HUES6 (cell line): ENCODE results near the gene GALNT7.

Experiments
- H3K27ac ChIP-seq: 2 replicates; pipeline ENCODE4 v1.7.0; 2013; ENCODE audit warnings: low read depth, mild to moderate bottlenecking, low read length, inconsistent platforms
- H3K27me3 ChIP-seq: 2 replicates; pipeline ENCODE4 v1.6.1; 2013; ENCODE audit warnings: low read length; ENCODE audit not compliant: control insufficient read depth, insufficient read depth
- H3K36me3 ChIP-seq: 2 replicates; pipeline ENCODE4 v1.6.1; 2013; ENCODE audit warnings: low read length; ENCODE audit not compliant: control insufficient read depth, insufficient read depth
- H3K4me1 ChIP-seq: 2 replicates; pipeline ENCODE4 v1.6.1; 2013; ENCODE audit warnings: low read length; ENCODE audit not compliant: control insufficient read depth, insufficient read depth
- H3K4me3 ChIP-seq: 2 replicates; pipeline ENCODE4 v1.5.1; 2013; ENCODE audit warnings: low read depth, low read length
- H3K9ac ChIP-seq: one replicate; pipeline ENCODE4 v1.6.1; 2013; ENCODE audit warnings: mild to moderate bottlenecking, low read length
- H3K9me3 ChIP-seq: 2 replicates; pipeline ENCODE4 v1.6.1; 2013; ENCODE audit warnings: low read depth, low read length; ENCODE audit not compliant: control insufficient read depth, insufficient read depth

GALNT7 gene

GRCh38 chr4:173261052-173261451 is 92.4 kb downstream of the GALNT7 start:
- Histone ChIP-seq H3K27ac (no peak overlapping the region), H3K36me3 (no peaks in the 10 kb centered on the region), H3K9me3 (no peaks in the 10 kb centered on the region), H3K27me3 (no peaks in the 10 kb centered on the region), H3K9ac (no peak overlapping the region), H3K4me3 (no peak overlapping the region), H3K4me1 (peaks cover 12% of the 10 kb centered on the region; the same call in 1 of the 2 replicates)

DNA sequence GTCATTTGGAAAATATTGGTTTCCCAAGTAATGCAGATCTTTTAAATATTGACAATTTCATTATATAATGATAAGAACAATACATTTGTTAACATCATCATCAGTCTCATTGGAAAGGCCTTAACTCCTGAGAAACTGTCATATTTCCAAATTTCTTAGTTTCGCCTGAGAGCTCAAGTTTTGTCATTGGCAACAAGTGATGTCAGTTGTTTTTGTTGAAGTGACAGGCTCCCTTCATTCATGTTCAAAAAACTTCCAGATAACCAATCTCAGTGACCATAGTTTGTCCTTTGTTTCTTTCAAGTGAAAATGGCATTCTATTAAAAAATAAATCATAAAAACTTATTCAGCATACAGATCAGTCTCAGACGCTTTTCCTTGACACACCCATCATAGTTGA is 93.8 kb downstream of the GALNT7 start:
- H3K4me1 ChIP-seq: 0 out of 2 replicates have a peak, but pooled peaks cover 5% of the 10 kb centered on the region
- no peak overlapping the region for H3K9ac ChIP-seq
- H3K27me3 ChIP-seq: no peaks in the 10 kb centered on the region
- H3K27ac ChIP-seq: no peak overlapping the region
- H3K9me3 ChIP-seq: no peaks in the 10 kb centered on the region
- H3K4me3 ChIP-seq: no peak overlapping the region
- H3K36me3 ChIP-seq: no peaks in the 10 kb centered on the region

DNA sequence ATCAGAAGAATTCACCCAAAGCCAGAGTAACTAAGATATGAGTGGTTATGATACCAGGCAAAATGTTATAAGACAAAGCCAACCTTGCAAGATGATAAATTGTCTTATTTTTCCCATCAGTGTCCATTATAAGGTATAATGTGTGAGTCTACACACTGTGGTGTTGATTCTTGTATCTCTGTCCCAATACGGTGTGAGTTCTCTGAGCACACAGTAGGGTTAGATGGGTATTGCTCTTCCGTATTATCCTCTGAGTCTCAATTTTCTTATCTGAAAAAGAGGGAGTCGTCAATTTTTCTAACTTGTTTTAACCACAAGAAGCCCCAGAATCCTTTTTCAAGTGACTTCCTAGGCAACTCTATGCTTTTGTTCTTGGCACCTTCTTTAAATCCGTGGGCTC is 95.6 kb downstream of the GALNT7 start:
- Histone ChIP-seq H3K36me3 (no peaks in the 10 kb centered on the region), H3K27ac (no peak overlapping the region), H3K9ac (no peak overlapping the region), H3K27me3 (no peaks in the 10 kb centered on the region), H3K4me1 (0 out of 2 replicates have a peak, but pooled peaks cover 5% of the 10 kb centered on the region), H3K4me3 (no peak overlapping the region), H3K9me3 (0 out of 2 replicates have a peak, but pooled peaks cover 2% of the 10 kb centered on the region)

DNA sequence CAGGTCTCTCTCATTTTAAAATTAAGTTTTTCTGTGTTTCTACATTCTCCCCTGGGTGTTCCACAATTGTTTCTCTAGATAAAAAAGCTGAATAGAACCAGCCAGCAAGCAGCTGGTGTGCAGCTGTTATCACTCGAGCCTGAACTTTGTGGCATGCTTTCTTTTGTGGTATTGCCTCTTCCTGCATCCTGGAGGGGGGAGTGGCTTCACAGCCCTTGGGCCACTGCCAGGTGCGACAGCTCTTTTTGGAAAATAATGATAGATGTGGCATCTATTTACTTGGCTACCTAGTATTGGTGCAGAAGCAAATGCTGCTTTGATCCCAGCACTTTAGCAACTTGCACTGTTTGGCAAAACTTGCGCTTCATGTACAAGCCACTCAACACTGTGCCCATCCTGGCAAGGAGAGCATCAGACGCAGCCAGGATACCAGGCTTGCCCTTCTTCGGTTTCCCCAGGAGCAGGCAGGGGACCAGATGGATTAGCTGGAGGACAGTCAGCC is 96.1 kb downstream of the GALNT7 start:
- Histone ChIP-seq H3K9me3 (0 out of 2 replicates have a peak, but pooled peaks cover 2% of the 10 kb centered on the region), H3K4me3 (no peak overlapping the region), H3K9ac (no peak overlapping the region), H3K4me1 (peaks cover 5% of the 10 kb centered on the region; the same call in 1 of the 2 replicates), H3K27me3 (no peaks in the 10 kb centered on the region), H3K27ac (no peak overlapping the region), H3K36me3 (no peaks in the 10 kb centered on the region)

GRCh38 chr4:173265751-173266150 is 97.1 kb downstream of the GALNT7 start:
- H3K36me3 ChIP-seq: no peaks in the 10 kb centered on the region
- no peak overlapping the region for H3K27ac ChIP-seq
- H3K9ac ChIP-seq: no peak overlapping the region
- H3K9me3 ChIP-seq: 0 out of 2 replicates have a peak, but pooled peaks cover 2% of the 10 kb centered on the region
- no peaks in the 10 kb centered on the region for H3K27me3 ChIP-seq
- H3K4me1 ChIP-seq: peaks cover 15% of the 10 kb centered on the region; the same call in 1 of the 2 replicates
- H3K4me3 ChIP-seq: no peak overlapping the region

DNA sequence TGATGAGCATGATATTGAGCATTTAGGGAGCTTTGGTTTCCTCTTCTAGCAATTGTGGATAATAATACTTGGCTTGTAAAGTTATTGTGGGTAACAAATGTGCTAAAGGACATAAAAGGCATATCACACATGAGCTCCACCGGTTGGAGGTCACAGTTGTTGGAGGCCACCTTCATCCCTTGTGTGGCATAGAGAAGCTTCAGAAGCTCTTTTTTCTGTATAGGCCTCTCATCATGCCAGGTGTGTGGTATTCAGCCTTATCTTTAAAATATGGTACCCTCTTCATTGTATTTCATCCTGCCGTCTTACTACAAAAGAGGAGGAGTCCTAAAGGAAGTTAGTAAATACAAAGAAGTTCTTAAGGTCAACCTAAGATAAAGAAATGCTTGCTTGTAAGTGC is 99.1 kb downstream of the GALNT7 start:
- Histone ChIP-seq H3K4me1 (peaks cover 15% of the 10 kb centered on the region; the same call in 1 of the 2 replicates), H3K36me3 (no peaks in the 10 kb centered on the region), H3K9me3 (0 out of 2 replicates have a peak, but pooled peaks cover 2% of the 10 kb centered on the region), H3K4me3 (no peak overlapping the region), H3K27ac (no peak overlapping the region), H3K9ac (no peak overlapping the region), H3K27me3 (no peaks in the 10 kb centered on the region)

GRCh38 chr4:173269280-173269679 is 100.7 kb downstream of the GALNT7 start:
- H3K27ac ChIP-seq: no peak overlapping the region
- H3K9ac ChIP-seq: no peak overlapping the region
- H3K4me1 ChIP-seq: peaks cover 15% of the 10 kb centered on the region; the same call in 1 of the 2 replicates
- no peaks in the 10 kb centered on the region for H3K27me3 ChIP-seq
- no peaks in the 10 kb centered on the region; the same call in 1 of the 2 replicates for H3K36me3 ChIP-seq
- no peak overlapping the region for H3K4me3 ChIP-seq
- 0 out of 2 replicates have a peak, but pooled peaks cover 2% of the 10 kb centered on the region for H3K9me3 ChIP-seq

DNA sequence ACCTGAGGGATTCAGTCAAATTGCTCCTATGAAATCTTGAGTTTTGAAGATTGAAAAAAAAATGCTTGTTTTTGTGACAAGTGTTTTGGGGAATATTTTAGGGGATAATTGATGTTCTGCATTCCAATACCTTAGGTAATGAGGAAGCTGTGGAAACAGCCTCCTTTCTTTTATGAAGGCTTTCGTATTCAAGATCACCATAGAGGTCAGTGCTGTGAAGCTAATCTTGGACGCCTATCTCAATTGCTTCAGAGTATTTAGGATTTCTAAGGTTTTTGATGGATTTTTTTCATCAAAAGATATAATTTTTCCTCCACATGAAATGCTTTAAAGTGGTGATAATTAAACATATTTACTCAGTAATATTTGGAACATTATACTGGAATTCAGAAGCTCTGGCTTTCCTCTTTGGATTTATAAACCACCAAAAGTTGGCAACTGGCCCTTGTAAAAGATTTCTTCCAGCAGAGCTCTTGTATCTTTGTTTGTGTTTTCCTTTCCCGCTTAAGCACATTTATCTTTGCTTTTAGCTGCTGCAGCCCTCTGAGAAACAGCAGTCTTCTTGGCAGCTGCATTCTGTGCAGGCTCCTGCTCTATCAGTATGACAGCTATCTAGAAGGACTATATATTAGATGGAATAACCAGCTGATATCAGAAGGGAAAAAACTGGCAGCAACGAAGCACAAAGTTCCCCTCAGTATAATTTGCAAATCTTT is 101.9 kb downstream of the GALNT7 start:
- H3K9ac ChIP-seq: no peak overlapping the region
- no peak overlapping the region for H3K4me3 ChIP-seq
- H3K27ac ChIP-seq: no peak overlapping the region
- no peaks in the 10 kb centered on the region; the same call in 1 of the 2 replicates for H3K36me3 ChIP-seq
- H3K27me3 ChIP-seq: no peaks in the 10 kb centered on the region
- peaks cover 4% of the 10 kb centered on the region; the same call in 1 of the 2 replicates for H3K9me3 ChIP-seq
- peaks cover 11% of the 10 kb centered on the region for H3K4me1 ChIP-seq

- Histone ChIP-seq H3K36me3 (no peaks in the 10 kb centered on the region; the same call in 1 of the 2 replicates), H3K4me3 (no peak overlapping the region), H3K27ac (no peak overlapping the region), H3K27me3 (no peaks in the 10 kb centered on the region), H3K9ac (no peak overlapping the region), H3K4me1 (peaks cover 11% of the 10 kb centered on the region), H3K9me3 (peaks cover 4% of the 10 kb centered on the region; the same call in 1 of the 2 replicates)
Observed at GRCh38 chr4:173272314-173272713, 103.7 kb downstream of the GALNT7 start.

GRCh38 chr4:173272996-173273395 is 104.4 kb downstream of the GALNT7 start:
- peaks cover 4% of the 10 kb centered on the region; the same call in 1 of the 2 replicates for H3K9me3 ChIP-seq
- H3K4me3 ChIP-seq: no peak overlapping the region
- H3K9ac ChIP-seq: no peak overlapping the region
- no peaks in the 10 kb centered on the region; the same call in 1 of the 2 replicates for H3K36me3 ChIP-seq
- H3K27ac ChIP-seq: no peak overlapping the region
- no peaks in the 10 kb centered on the region for H3K27me3 ChIP-seq
- H3K4me1 ChIP-seq: peaks cover 11% of the 10 kb centered on the region

DNA sequence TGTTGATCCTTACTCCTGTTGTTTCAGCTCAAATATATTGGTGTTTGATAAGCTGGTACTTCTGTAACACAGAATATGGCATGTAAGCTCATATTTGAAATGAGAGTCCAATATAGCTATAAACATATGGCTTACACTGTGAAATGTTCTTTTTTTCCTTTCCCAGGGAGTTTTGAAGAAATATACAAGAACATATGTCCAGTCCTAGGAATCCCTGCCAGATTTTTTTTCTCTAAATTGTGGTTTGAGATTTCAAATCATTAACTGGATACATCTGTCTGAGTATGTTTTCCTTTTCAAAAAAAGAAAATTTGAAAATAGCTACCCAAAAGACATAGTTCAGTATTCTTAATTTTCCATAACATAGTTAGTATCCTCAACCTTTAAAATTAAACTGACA is 105.3 kb downstream of the GALNT7 start:
- no peak overlapping the region for H3K4me3 ChIP-seq
- no peaks in the 10 kb centered on the region for H3K27me3 ChIP-seq
- no peaks in the 10 kb centered on the region; the same call in 1 of the 2 replicates for H3K36me3 ChIP-seq
- no peak overlapping the region for H3K9ac ChIP-seq
- peaks cover 2% of the 10 kb centered on the region; the same call in 1 of the 2 replicates for H3K9me3 ChIP-seq
- peaks cover 11% of the 10 kb centered on the region for H3K4me1 ChIP-seq
- no peak overlapping the region for H3K27ac ChIP-seq
